Measurements from ENCODE around the gene DAO.

GRCh38 chr12:108845696-108846095, 34.2 kb upstream of the DAO start:
- TF ChIP-seq CTCF (IDR thresholded peaks at IDR 0.05; ENCODE audit: borderline replicate concordance, extremely low read depth, low read length, poor library complexity, severe bottlenecking) = no peak
- TF ChIP-seq EZH2 (IDR thresholded peaks at IDR 0.05; ENCODE audit: borderline replicate concordance, low read depth, low read length, severe bottlenecking) = no peak

All from DND-41 (cell line).